Right cardiac atrium (tissue), 5 donors: ENCODE results near the gene SLC66A3. TPM values are rescaled to one million over a fixed set of nuclear protein-coding genes. Genes with fewer than 3 reads are reported as not detected.
"Not testable (repeated sequence)": the region's sequence is repeated elsewhere in the genome, so short reads cannot be mapped to it uniquely, and the experiment has no call there.

Experiments
- ATAC-seq, 2 donors: fragments of 200-7000 bp; cut with Tn5 transposase; one replicate each; pipeline versions ENCODE4 v1.8.0 to v1.9.1; 2020; ENCODE audit warnings: moderate library complexity in 2 of 2, mild to moderate bottlenecking in 1 of 2
- DNase-seq, 3 donors: peaks; one replicate each; pipeline ENCODE4 v3.0.0-alpha.2; 2020
- H3K27ac ChIP-seq: one replicate; pipeline ENCODE4 v1.5.1; 2013; ENCODE audit warnings: mild to moderate bottlenecking, low read length, control low read depth, moderate library complexity
- H3K27me3 ChIP-seq: one replicate; pipeline ENCODE4 v1.6.1; 2013; ENCODE audit not compliant: control insufficient read depth, insufficient read depth
- H3K4me1 ChIP-seq: one replicate; pipeline ENCODE4 v1.6.1; 2013; ENCODE audit warnings: low read length; ENCODE audit not compliant: control insufficient read depth, insufficient read depth
- H3K4me3 ChIP-seq: one replicate; pipeline ENCODE4 v1.5.1; 2013; ENCODE audit warnings: low read length, control low read depth
- H3K9me3 ChIP-seq: one replicate; pipeline ENCODE4 v1.6.1; 2013; ENCODE audit warnings: low read length; ENCODE audit not compliant: control insufficient read depth
- WGBS: extraction: QIAGEN DNeasy Blood & Tissue Kit; methylation state at CpG from one replicate; pipeline ENCODE4 v1.1.7; 2013; 5-methylcytosine and 5-hydroxymethylcytosine counted together
- intact Hi-C, 4 donors: fragments of 100-400 bp; cut with DNase I; formaldehyde crosslinking; loops; one replicate each; pipeline versions ENCODE4 v1.11.0 to v1.14.0; 2022 to 2023
- polyA plus RNA-seq: library from polyadenylated mRNA; stranded (reverse); fragments of 200-250 nt; gene quantifications from one replicate; pipeline ENCODE4 v1.2.3, GENCODE V29; 2013
- total RNA-seq, 4 donors: library from RNA; stranded (reverse); fragmentation: NEBNext Ultra II Directional; extraction: Animal tissue kit (Norgen Biotek cat#: 25700); gene quantifications; one replicate each; pipeline ENCODE4 v1.2.1, GENCODE V29; 2021
- donor health status: healthy with polysubstance abuse.
- donor health status: DM: no; HTN: yes; CAD: no.
- donor health status: DM: no; HTN: no; CAD: no.
- donor health status: DM: no; HTN: yes; CAD: no; lungs with severe emphysema.
- donor health status: DM: yes; HTN: yes; CAD: no.

SLC66A3 gene
- total and polyA plus RNA-seq, 5 donors, result 10.2 to 14.6 (median 12.6) TPM

DNA sequence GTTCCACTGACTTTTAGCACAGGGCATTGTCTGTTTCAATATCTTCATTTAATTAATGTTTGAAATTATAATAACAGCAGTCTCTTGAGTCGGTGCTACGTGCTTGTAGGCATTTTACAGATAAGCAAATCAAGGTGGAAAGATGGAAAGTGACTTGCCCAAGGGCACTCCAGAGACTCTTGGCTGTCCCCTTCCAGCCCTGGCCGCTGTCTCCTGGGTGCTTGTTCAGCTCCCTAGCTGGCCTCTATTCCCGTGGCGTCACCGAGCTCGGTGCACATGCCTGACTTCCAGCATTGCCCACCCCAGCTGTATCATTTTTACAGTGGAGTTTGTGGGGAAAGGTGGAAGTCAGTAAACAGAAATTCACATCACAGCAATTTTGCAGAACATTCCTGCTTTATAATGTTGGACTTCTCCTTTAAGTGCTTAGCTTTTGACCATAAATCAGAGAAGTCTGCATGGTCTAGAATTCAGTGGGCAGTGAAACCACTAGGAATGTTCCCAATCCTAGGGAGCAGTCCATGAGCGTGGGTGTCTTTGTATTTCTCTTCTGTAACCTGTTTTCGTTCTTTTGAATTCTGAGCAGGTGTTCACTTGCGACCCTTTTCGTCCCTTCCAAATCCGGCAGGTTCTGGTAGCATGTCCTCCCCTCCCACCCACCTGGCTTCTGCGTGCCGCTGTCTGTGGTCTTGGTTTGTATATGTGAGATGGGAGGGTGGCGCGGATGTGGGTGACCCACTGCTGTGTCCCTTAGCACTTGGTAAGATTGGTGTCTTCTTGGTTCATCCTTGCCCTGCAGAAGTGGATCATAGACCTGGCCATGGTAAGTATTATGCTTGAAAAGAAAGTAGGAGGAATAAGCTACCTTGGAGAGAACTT is 8.4 kb downstream of the SLC66A3 start:
- DNase-seq, result no peak
- Histone ChIP-seq H3K27ac (no peak overlapping the region), H3K9me3 (no peaks in the 10 kb centered on the region), H3K4me3 (no peak overlapping the region), H3K27me3 (no peaks in the 10 kb centered on the region), H3K4me1 (no peaks in the 10 kb centered on the region)
- WGBS, result 91% methylated on average over 16 of the region's 16 CpGs
- intact Hi-C loops, result no loop called here
- no peak for ATAC-seq

DNA sequence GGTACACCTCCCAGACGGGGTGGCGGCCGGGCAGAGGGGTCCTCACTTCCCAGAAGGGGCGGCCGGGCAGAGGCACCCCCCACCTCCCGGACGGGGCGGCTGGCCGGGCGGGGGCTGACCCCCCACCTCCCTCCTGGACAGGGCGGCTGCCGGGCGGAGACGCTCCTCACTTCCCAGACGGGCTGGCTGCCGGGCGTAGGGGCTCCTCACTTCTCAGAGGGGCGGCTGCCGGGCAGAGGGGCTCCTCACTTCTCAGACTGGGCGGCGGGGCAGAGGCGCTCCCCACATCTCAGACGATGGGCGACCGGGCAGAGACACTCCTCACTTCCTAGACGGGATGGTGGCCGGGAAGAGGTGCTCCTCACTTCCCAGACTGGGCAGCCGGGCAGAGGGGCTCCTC is 9.8 kb downstream of the SLC66A3 start:
- 97% methylated on average over 28 of the region's 28 CpGs for WGBS
- H3K9me3 ChIP-seq, ATAC-seq, H3K27ac ChIP-seq, H3K27me3 ChIP-seq, H3K4me1 ChIP-seq, H3K4me3 ChIP-seq, intact Hi-C loops: not testable (repeated sequence)
- peak in 1 of 3 donors; percentile 61 for DNase-seq

DNA sequence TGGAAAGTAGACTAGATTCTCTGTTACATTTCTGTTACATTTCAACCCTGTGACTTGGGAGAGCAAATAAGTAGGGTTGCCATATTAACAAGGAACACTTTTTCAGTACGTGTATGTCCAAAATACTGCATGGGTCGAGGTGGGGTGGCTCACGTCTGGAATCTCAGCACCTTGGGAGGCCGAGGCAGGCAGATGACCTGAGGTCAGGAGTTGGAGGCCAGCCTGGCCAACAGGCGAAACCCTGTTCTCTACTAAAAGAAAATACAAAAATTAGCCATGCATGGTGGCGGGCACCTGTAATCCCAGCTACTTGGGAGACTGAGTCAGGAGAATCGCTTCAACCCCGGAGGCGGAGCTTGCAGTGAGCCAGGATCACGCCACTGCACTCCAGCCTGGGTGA is 11.2 kb downstream of the SLC66A3 start:
- Histone ChIP-seq H3K4me1 (no peaks in the 10 kb centered on the region), H3K4me3 (no peak overlapping the region), H3K9me3 (no peaks in the 10 kb centered on the region), H3K27me3 (no peaks in the 10 kb centered on the region), H3K27ac (no peak overlapping the region)
- DNase-seq (no peak), ATAC-seq (no peak)
- 91% methylated on average over 10 of the region's 10 CpGs for WGBS
- intact Hi-C loops, result no loop called here

DNA sequence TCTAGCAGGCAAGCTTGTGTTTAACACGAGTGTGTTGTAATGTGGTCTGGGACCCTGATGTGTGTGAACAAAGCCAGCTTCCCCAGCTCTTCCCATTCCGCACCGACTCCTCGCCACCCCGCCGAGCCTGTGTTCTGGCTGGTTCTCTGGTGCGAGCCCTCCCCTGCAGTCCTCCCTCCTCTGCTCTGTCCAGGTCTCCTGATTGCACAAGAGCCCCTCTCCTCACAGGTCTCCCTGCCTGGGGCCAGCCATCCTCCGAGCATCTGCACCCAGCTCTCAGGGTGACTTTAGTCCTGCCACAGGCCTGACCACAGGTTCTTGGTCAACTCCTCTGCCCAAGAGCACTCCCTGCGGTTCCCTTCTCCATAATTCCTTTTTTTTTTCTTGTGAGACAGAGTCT is 13.2 kb downstream of the SLC66A3 start:
- ATAC-seq, result peak in 1 of 2 donors; percentile 20
- 80% methylated on average over 9 of the region's 9 CpGs for WGBS

DNA sequence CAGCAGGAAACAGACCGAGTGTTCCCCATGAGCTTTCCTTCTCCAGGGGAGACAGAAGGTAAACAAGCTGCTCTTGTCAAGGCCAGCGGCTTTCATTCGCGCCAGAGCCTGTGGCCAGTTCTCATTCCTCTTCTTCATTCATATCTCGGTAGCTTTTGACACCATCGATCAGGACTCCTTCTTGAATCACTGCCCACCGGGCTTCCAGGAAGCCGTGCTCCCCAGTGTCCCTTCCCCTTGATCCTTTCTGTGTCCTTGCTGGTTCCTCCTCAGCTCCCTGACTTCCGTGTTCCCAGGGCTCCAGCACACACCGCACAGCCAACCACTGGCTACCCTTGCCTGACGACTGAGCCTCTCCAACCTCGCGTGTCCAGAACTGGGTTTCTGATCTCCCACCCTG is 14.1 kb downstream of the SLC66A3 start:
- DNase-seq (peak in 1 of 3 donors; percentile 48), ATAC-seq (peak; percentile 68 to 84)
- H3K27me3 ChIP-seq, result no peaks in the 10 kb centered on the region
- H3K4me3 ChIP-seq, result no peak overlapping the region
- no peak overlapping the region for H3K27ac ChIP-seq
- no peaks in the 10 kb centered on the region for H3K9me3 ChIP-seq
- 54% methylated on average over 13 of the region's 13 CpGs for WGBS
- intact Hi-C loops, result no loop called here
- H3K4me1 ChIP-seq, result no peaks in the 10 kb centered on the region

More for the DNA sequence above, 13.2 kb downstream of the SLC66A3 start:
- H3K4me1 ChIP-seq, result no peaks in the 10 kb centered on the region
- no peak overlapping the region for H3K4me3 ChIP-seq
- no peaks in the 10 kb centered on the region for H3K9me3 ChIP-seq
- no peaks in the 10 kb centered on the region for H3K27me3 ChIP-seq
- intact Hi-C loops, result no loop called here
- no peak for DNase-seq
- H3K27ac ChIP-seq, result no peak overlapping the region

DNA sequence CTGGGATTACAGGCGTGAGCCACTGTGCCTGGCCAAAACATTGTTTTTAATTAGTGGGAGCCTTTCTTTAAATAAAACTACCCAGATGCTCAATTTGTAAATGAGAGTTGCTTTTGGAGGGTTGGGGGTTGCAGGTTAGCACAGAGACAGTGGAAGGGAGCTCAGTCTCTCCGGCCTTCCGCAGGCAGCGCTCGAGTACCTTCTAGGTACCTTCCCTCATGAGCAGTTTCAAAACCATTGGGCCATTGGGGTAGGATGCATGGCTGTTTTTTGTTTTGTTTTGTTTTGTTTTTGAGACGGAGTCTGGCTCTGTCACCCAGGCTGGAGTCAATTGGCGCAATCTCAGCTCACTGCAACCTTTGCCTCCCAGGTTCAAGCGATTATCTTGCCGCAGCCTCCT is 19.0 kb downstream of the SLC66A3 start:
- DNase-seq (no peak), ATAC-seq (no peak)
- H3K4me3 ChIP-seq, result no peak overlapping the region
- intact Hi-C loops, result no loop called here
- H3K9me3 ChIP-seq, result no peaks in the 10 kb centered on the region
- H3K27me3 ChIP-seq, result no peaks in the 10 kb centered on the region
- H3K4me1 ChIP-seq, result no peaks in the 10 kb centered on the region
- WGBS, result 98% methylated on average over 9 of the region's 9 CpGs
- no peak overlapping the region for H3K27ac ChIP-seq

GRCh38 chr2:11175293-11175795 is 20.1 kb downstream of the SLC66A3 start:
- ATAC-seq (peak; percentile 24 to 40), DNase-seq (peak in 1 of 3 donors; percentile 65)
- intact Hi-C loops, result no loop called here
- Histone ChIP-seq H3K4me3 (no peak overlapping the region), H3K9me3 (no peaks in the 10 kb centered on the region), H3K27me3 (no peaks in the 10 kb centered on the region), H3K4me1 (no peaks in the 10 kb centered on the region), H3K27ac (no peak overlapping the region)
- WGBS, result 68% methylated on average over 6 of the region's 6 CpGs

DNA sequence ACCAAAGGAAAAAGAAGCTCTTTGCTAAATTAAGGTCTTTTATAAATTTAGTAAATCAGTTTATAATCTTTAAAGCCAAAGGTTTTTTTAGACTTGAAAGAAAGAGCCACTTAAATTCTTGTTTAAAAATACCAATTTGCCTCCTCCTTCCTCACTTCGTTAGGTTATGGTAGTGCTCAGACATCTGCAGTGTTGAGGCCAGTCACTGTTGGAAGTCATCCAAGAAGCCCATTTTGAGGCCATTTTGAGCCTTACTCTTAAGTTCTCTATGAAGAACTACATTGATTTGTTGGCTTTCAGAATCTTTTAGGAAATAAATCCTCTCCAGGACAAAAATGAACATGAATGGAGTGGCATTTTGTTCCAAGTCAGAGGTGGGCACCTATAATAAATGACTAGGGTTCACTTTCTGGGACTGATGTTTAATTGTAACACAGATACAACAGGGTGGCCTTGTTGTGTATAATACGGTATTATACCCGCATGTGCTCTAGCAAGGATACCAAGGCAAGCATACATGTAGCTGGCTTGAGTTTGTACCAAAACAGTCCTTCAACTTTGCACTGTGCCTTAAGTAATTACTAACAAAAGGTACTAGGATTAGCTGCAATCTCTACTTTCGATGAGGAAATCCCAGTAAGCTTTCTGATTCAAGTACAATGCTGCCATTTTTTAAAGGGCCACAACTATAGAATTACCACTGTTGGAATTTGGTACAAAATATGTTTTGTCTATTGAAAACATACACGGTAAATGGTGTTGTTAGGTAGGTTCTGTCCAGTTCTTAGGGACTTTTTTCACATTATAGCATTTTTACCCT is 22.8 kb downstream of the SLC66A3 start:
- WGBS, result 59% methylated on average over 5 of the region's 5 CpGs
- Histone ChIP-seq H3K4me3 (no peak overlapping the region), H3K9me3 (no peaks in the 10 kb centered on the region), H3K4me1 (no peaks in the 10 kb centered on the region), H3K27me3 (no peaks in the 10 kb centered on the region), H3K27ac (no peak overlapping the region)
- ATAC-seq (no peak), DNase-seq (no peak)
- intact Hi-C loops, result no loop called here

DNA sequence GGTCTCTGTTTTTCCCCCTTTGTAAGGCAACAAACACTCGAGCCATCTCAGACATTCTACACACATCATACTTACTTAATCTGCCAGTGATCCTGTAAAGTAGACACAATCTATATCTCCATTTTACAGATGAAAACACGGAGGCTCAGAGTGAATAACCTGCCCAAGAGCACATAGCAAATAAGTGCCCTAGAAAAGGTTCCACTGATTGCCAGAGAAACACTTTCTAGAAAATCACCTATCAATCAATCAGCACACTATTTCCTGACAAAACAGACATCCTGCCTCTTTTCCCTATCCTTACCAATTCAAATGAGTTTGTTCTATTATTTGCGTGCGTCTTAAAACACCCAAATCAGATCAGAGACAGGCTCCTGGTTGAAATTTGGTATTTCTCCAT is 23.9 kb downstream of the SLC66A3 start:
- intact Hi-C loops, result no loop called here
- ATAC-seq, result no peak
- no peak for DNase-seq
- WGBS, result 77% methylated on average over 4 of the region's 4 CpGs
- no peaks in the 10 kb centered on the region for H3K4me1 ChIP-seq
- H3K27me3 ChIP-seq, result no peaks in the 10 kb centered on the region
- H3K9me3 ChIP-seq, result no peaks in the 10 kb centered on the region
- H3K4me3 ChIP-seq, result no peak overlapping the region
- no peak overlapping the region for H3K27ac ChIP-seq

- WGBS, result 88% methylated on average over 4 of the region's 4 CpGs
- no peak for ATAC-seq
- H3K4me3 ChIP-seq, result no peak overlapping the region
- no peaks in the 10 kb centered on the region for H3K9me3 ChIP-seq
- DNase-seq, result no peak
- intact Hi-C loops, result no loop called here
- no peaks in the 10 kb centered on the region for H3K27me3 ChIP-seq
- no peaks in the 10 kb centered on the region for H3K4me1 ChIP-seq
- no peak overlapping the region for H3K27ac ChIP-seq
Observed at GRCh38 chr2:11179899-11180298, 24.6 kb downstream of the SLC66A3 start.

DNA sequence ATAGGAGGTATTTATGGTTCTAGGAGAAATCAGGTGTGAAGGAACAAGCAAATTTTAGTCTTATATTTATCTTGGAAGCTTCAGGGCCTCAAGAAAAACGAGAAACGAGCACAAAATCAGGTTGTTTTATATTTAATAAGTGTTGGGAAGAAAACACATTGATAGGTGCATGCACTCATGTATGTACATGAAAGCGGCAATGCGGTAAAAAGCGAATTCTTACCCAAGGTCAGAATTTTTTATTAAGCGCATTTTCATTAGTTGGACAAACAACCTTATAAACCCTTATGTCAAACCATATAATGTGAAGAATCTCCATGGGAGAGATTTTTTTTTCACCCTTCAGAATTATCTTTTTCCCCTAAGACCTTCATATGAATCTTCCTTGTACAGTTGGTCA is 25.4 kb downstream of the SLC66A3 start:
- Histone ChIP-seq H3K27ac (no peak overlapping the region), H3K4me1 (no peaks in the 10 kb centered on the region), H3K4me3 (no peak overlapping the region), H3K9me3 (no peaks in the 10 kb centered on the region), H3K27me3 (no peaks in the 10 kb centered on the region)
- no peak for DNase-seq
- WGBS, result 89% methylated on average over 6 of the region's 6 CpGs
- no peak for ATAC-seq
- intact Hi-C loops, result no loop called here
